ENCODE measurements around the gene YBX2.

GRCh38 chr17:7248796-7249195 lies 45.6 kb downstream of the YBX2 start:
- no peak for TF ChIP-seq CTCF (IDR thresholded peaks at IDR 0.05)
- TF ChIP-seq POLR2AphosphoS5 (IDR thresholded peaks at IDR 0.05): no peak
- TF ChIP-seq POLR2A (IDR thresholded peaks at IDR 0.05): no peak
